B cell (primary cell): ENCODE data around the gene USH2A.

Source experiments
- EZH2 ChIP-seq: IDR thresholded peaks from 2 replicates; pipeline ENCODE4 v1.6.1; 2012; ENCODE audit warnings: borderline replicate concordance, low read depth, mild to moderate bottlenecking, moderate library complexity, low read length; ENCODE audit not compliant: insufficient read depth, poor library complexity, severe bottlenecking
- TF ChIP-seq, protein P1 (sequence below): fragments of 200-600 bp; IDR thresholded peaks from one replicate; pipeline ENCODE4 v1.8.0; 2022; ENCODE audit warnings: antibody characterized with exemption, mild to moderate bottlenecking

DNA sequence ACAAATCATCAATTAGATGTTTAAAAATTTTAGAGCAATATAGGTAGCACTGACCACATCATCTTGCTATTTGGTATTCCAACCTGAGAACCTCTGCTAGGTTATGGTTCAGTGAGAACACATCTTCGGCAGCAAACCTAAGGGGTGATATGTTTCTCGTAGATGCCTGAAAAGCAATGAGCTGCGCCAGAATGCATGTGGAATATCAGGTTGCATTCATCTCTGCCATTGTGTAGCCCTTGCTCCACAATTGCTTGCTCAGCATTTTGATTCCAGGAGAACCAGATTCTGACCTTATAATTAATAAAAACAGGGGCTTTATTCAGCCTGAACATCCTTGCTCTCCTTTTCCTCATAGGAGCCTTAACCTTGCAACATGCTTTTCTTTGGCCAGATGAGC, 408.1 kb downstream of the USH2A start:
- TF ChIP-seq, protein P1, sequence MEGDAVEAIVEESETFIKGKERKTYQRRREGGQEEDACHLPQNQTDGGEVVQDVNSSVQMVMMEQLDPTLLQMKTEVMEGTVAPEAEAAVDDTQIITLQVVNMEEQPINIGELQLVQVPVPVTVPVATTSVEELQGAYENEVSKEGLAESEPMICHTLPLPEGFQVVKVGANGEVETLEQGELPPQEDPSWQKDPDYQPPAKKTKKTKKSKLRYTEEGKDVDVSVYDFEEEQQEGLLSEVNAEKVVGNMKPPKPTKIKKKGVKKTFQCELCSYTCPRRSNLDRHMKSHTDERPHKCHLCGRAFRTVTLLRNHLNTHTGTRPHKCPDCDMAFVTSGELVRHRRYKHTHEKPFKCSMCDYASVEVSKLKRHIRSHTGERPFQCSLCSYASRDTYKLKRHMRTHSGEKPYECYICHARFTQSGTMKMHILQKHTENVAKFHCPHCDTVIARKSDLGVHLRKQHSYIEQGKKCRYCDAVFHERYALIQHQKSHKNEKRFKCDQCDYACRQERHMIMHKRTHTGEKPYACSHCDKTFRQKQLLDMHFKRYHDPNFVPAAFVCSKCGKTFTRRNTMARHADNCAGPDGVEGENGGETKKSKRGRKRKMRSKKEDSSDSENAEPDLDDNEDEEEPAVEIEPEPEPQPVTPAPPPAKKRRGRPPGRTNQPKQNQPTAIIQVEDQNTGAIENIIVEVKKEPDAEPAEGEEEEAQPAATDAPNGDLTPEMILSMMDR = no peak
- TF ChIP-seq EZH2 = no peak
